H9 (cell line): ENCODE data around the gene PIEZO2. TPM values are rescaled to one million over a fixed set of nuclear protein-coding genes. Genes with fewer than 3 reads are reported as not detected.

Experiments
- DNase-seq: peaks from one replicate; pipeline ENCODE4 v3.0.0-alpha.2; 2017
- H2AFZ ChIP-seq: one replicate; pipeline ENCODE4 v1.6.1; 2013; ENCODE audit warnings: mild to moderate bottlenecking, low read length, control low read depth, moderate library complexity
- H2AK5ac ChIP-seq: 2 replicates; pipeline ENCODE4 v1.6.1; 2013; ENCODE audit warnings: low read length, control low read depth, mixed read lengths; ENCODE audit not compliant: insufficient read length
- H2BK120ac ChIP-seq: one replicate; pipeline ENCODE4 v1.6.1; 2013; ENCODE audit warnings: low read depth, mild to moderate bottlenecking, low read length, control low read depth, inconsistent platforms; ENCODE audit not compliant: poor library complexity, severe bottlenecking
- H2BK12ac ChIP-seq: 2 replicates; pipeline ENCODE4 v1.6.1; 2013; ENCODE audit warnings: low read length, control low read depth, mixed read lengths, low read depth; ENCODE audit not compliant: insufficient read length
- H2BK15ac ChIP-seq: 2 replicates; pipeline ENCODE4 v1.6.1; 2013; ENCODE audit warnings: low read depth, low read length, control low read depth
- H2BK20ac ChIP-seq: one replicate; pipeline ENCODE4 v1.6.1; 2013; ENCODE audit warnings: low read depth, mild to moderate bottlenecking, low read length, control low read depth, inconsistent platforms; ENCODE audit not compliant: poor library complexity, severe bottlenecking
- H2BK5ac ChIP-seq: 2 replicates; pipeline ENCODE4 v1.6.1; 2013; ENCODE audit warnings: low read length, control low read depth, mixed read lengths; ENCODE audit not compliant: insufficient read length
- H3K14ac ChIP-seq: 2 replicates; pipeline ENCODE4 v1.6.1; 2013; ENCODE audit warnings: low read length, control low read depth; ENCODE audit not compliant: insufficient read depth
- H3K18ac ChIP-seq: 2 replicates; pipeline ENCODE4 v1.6.1; 2013; ENCODE audit warnings: low read depth, mild to moderate bottlenecking, mixed read lengths, low read length, control low read depth; ENCODE audit not compliant: insufficient read length
- H3K23ac ChIP-seq: 2 replicates; pipeline ENCODE4 v1.6.1; 2013; ENCODE audit warnings: low read length, control low read depth, mixed read lengths, low read depth; ENCODE audit not compliant: insufficient read length
- H3K23me2 ChIP-seq: 2 replicates; pipeline ENCODE4 v1.6.1; 2013; ENCODE audit warnings: low read depth, mild to moderate bottlenecking, mixed read lengths, low read length, control low read depth; ENCODE audit not compliant: insufficient read length, poor library complexity, severe bottlenecking
- H3K27ac ChIP-seq: 2 replicates; pipeline ENCODE4 v1.5.1; 2013; ENCODE audit warnings: low read length, control low read depth, mixed read lengths, low read depth; ENCODE audit not compliant: insufficient read length
- H3K27me3 ChIP-seq: 2 replicates; pipeline ENCODE4 v1.6.1; 2013; ENCODE audit warnings: low read length, control low read depth, inconsistent platforms; ENCODE audit not compliant: insufficient read depth
- H3K4ac ChIP-seq: 2 replicates; pipeline ENCODE4 v1.6.1; 2013; ENCODE audit warnings: low read depth, mild to moderate bottlenecking, control low read depth, inconsistent platforms, low read length, moderate library complexity
- H3K4me1 ChIP-seq: 2 replicates; pipeline ENCODE4 v1.6.1; 2013; ENCODE audit warnings: low read length, control low read depth, inconsistent platforms; ENCODE audit not compliant: insufficient read depth
- H3K4me2 ChIP-seq: 2 replicates; pipeline ENCODE4 v1.6.1; 2013; ENCODE audit warnings: low read length, control low read depth, mixed read lengths; ENCODE audit not compliant: insufficient read length, insufficient read depth
- H3K56ac ChIP-seq: 2 replicates; pipeline ENCODE4 v1.6.1; 2013; ENCODE audit warnings: low read depth, mild to moderate bottlenecking, mixed read lengths, low read length, control low read depth; ENCODE audit not compliant: insufficient read length
- H3K79me1 ChIP-seq: 2 replicates; pipeline ENCODE4 v1.6.1; 2013; ENCODE audit warnings: low read depth, mild to moderate bottlenecking, moderate library complexity, low read length, control low read depth, inconsistent platforms; ENCODE audit not compliant: insufficient read depth, poor library complexity, severe bottlenecking
- H3K79me2 ChIP-seq: 2 replicates; pipeline ENCODE4 v1.6.1; 2013; ENCODE audit warnings: low read length, control low read depth, inconsistent platforms; ENCODE audit not compliant: insufficient read depth
- H3K9ac ChIP-seq: 2 replicates; pipeline ENCODE4 v1.6.1; 2013; ENCODE audit warnings: low read length, control low read depth, mixed read lengths; ENCODE audit not compliant: insufficient read length; ENCODE audit errors: extremely low read depth
- H3K9me3 ChIP-seq: one replicate; pipeline ENCODE4 v1.6.1; 2013; ENCODE audit warnings: low read depth, low read length, inconsistent platforms; ENCODE audit not compliant: control insufficient read depth
- H3T11ph ChIP-seq: one replicate; pipeline ENCODE4 v1.6.1; 2013; ENCODE audit warnings: mild to moderate bottlenecking, low read length, control low read depth, inconsistent platforms
- H4K20me1 ChIP-seq: one replicate; pipeline ENCODE4 v1.6.1; 2013; ENCODE audit not compliant: control insufficient read depth, insufficient read length, insufficient read depth
- H4K5ac ChIP-seq: 2 replicates; pipeline ENCODE4 v1.6.1; 2013; ENCODE audit warnings: low read depth, mild to moderate bottlenecking, mixed read lengths, low read length, control low read depth; ENCODE audit not compliant: insufficient read length
- H4K8ac ChIP-seq: replicated peaks from 2 replicates; pipeline ENCODE4 v1.6.1; 2013; ENCODE audit warnings: low read length, control low read depth, mixed read lengths, low read depth; ENCODE audit not compliant: insufficient read length
- H4K91ac ChIP-seq: 2 replicates; pipeline ENCODE4 v1.6.1; 2013; ENCODE audit warnings: low read depth, mild to moderate bottlenecking, moderate library complexity, mixed read lengths, low read length, control low read depth; ENCODE audit not compliant: insufficient read length
- H3K27ac Mint-ChIP-seq, 3 experiments: 2 replicates in 2 of 3; 3 replicates in 1 of 3; pipeline ENCODE4 v1.8.0; 2020 to 2021; ENCODE audit warnings: mixed read lengths in 3 of 3, mild to moderate bottlenecking in 1 of 3, moderate library complexity in 1 of 3
- H3K27me3 Mint-ChIP-seq: 2 replicates; pipeline ENCODE4 v1.8.0; 2021; ENCODE audit warnings: low read depth, mild to moderate bottlenecking, moderate library complexity, mixed read lengths
- H3K36me3 Mint-ChIP-seq, 3 experiments: 2 replicates in 2 of 3; 3 replicates in 1 of 3; pipeline ENCODE4 v1.8.0; 2020 to 2021; ENCODE audit warnings: low read depth in 3 of 3, mixed read lengths in 3 of 3; ENCODE audit not compliant: insufficient read depth in 1 of 3
- H3K4me1 Mint-ChIP-seq, 2 experiments: 2 replicates each; pipeline ENCODE4 v1.8.0; 2020; ENCODE audit warnings: mixed read lengths in 2 of 2
- H3K4me3 Mint-ChIP-seq, 2 experiments: 2 replicates in 1 of 2; 3 replicates in 1 of 2; pipeline ENCODE4 v1.8.0; 2020 to 2021; ENCODE audit warnings: mild to moderate bottlenecking in 2 of 2, mixed read lengths in 2 of 2, moderate library complexity in 1 of 2
- H3K9me3 Mint-ChIP-seq, 2 experiments: 2 replicates in 1 of 2; 3 replicates in 1 of 2; pipeline ENCODE4 v1.8.0; 2020; ENCODE audit warnings: mild to moderate bottlenecking in 2 of 2, mixed read lengths in 2 of 2, moderate library complexity in 1 of 2
- total RNA-seq: library from RNA; stranded (reverse); gene quantifications from 2 replicates; pipeline ENCODE4 v1.2.1, GENCODE V29; 2021
- TF ChIP-seq, protein P1 (sequence below): fragments of 200-600 bp; sonication (generic); conservative IDR thresholded peaks from 3 replicates; pipeline ENCODE4 v1.8.0; 2021; ENCODE audit warnings: antibody characterized with exemption, mild to moderate bottlenecking

PIEZO2 gene
- total RNA-seq, 1 experiment from 2014 or later, result 3.9 TPM

GRCh38 chr18:11004951-11005350 lies 144.4 kb downstream of the PIEZO2 start:
- Histone ChIP-seq H3K4me1 (no peaks in the 10 kb centered on the region; the same call in 1 of the 2 replicates), H2BK5ac (no peak overlapping the region), H4K91ac (no peak overlapping the region), H3K56ac (no peak overlapping the region), H2BK15ac (no peak overlapping the region), H2AFZ (no peak overlapping the region), H2BK20ac (no peak overlapping the region), H2AK5ac (no peak overlapping the region), H3K9me3 (no peaks in the 10 kb centered on the region), H3K4ac (no peak overlapping the region), H3K18ac (no peak overlapping the region), H2BK120ac (no peak overlapping the region), H3T11ph (no peak overlapping the region), H2BK12ac (no peak overlapping the region), H4K20me1 (no peaks in the 10 kb centered on the region), H3K23ac (no peak overlapping the region), H3K23me2 (no peaks in the 10 kb centered on the region), H3K27ac (no peak overlapping the region), H4K5ac (no peak overlapping the region), H3K27me3 (no peaks in the 10 kb centered on the region), H3K4me2 (no peak overlapping the region), H3K79me2 (no peaks in the 10 kb centered on the region), H4K8ac (no peak overlapping the region), H3K14ac (no peak overlapping the region), H3K9ac (no peak overlapping the region), H3K79me1 (no peaks in the 10 kb centered on the region)
- Mint-ChIP-seq H3K36me3 (peaks cover 0 to 3% (median 0%) of the 10 kb centered on the region in 3 experiments; a peak in 1 of 7 replicates), H3K27me3 (peaks cover 3% of the 10 kb centered on the region), H3K9me3 (no peaks in the 10 kb centered on the region), H3K4me1 (peaks cover 14 to 18% of the 10 kb centered on the region in 2 experiments), H3K27ac (0 out of 7 replicates have a peak overlapping the region, but pooled peaks of 1 of the 3 experiments have one; percentile 5), H3K4me3 (no peak overlapping the region)
- TF ChIP-seq, protein P1, sequence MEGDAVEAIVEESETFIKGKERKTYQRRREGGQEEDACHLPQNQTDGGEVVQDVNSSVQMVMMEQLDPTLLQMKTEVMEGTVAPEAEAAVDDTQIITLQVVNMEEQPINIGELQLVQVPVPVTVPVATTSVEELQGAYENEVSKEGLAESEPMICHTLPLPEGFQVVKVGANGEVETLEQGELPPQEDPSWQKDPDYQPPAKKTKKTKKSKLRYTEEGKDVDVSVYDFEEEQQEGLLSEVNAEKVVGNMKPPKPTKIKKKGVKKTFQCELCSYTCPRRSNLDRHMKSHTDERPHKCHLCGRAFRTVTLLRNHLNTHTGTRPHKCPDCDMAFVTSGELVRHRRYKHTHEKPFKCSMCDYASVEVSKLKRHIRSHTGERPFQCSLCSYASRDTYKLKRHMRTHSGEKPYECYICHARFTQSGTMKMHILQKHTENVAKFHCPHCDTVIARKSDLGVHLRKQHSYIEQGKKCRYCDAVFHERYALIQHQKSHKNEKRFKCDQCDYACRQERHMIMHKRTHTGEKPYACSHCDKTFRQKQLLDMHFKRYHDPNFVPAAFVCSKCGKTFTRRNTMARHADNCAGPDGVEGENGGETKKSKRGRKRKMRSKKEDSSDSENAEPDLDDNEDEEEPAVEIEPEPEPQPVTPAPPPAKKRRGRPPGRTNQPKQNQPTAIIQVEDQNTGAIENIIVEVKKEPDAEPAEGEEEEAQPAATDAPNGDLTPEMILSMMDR, result no peak
- no peak for DNase-seq
